Measurements from ENCODE around the gene MGST1.
A peak's percentile ranks its signal among the peaks of the same experiment; 100 is the strongest.

- TF ChIP-seq RCOR1 (IDR thresholded peaks at IDR 0.05; ENCODE audit: low read depth, low read length) = no peak
- peak; percentile 85 for TF ChIP-seq CTCF (IDR thresholded peaks at IDR 0.05)
- peak; percentile 82 for TF ChIP-seq SMC3 (IDR thresholded peaks at IDR 0.05)
Measured at GRCh38 chr12:16359512-16360491, 12.4 kb downstream of the MGST1 start.

Data from A549 (cell line).